Pancreas (tissue), 10 donors: ENCODE measurements around the gene ITGB5. TPM values are rescaled to one million over a fixed set of nuclear protein-coding genes. Genes with fewer than 3 reads are reported as not detected.

Experiments used
- ATAC-seq, 4 donors: fragments of 200-7000 bp; cut with Tn5 transposase; one replicate each; pipeline versions ENCODE4 v1.8.0 to v1.9.1; 2020; ENCODE audit warnings: mild to moderate bottlenecking in 4 of 4, moderate library complexity in 4 of 4
- DNase-seq, 6 donors: peaks; one replicate each; pipeline ENCODE4 v3.0.0-alpha.2; 2020
- FAIRE-seq: peaks from 2 replicates; lab custom pipeline; 2012; peaks lifted over from hg19 to GRCh38; lab: Jason Lieb, UNC
- H3K27ac ChIP-seq, 4 donors: fragments of 200-600 bp; sonication (generic); 1 replicate in 3 of 4; 2 replicates in 1 of 4; pipeline versions ENCODE4 v1.5.0 to v1.8.0; 2020
- H3K27me3 ChIP-seq, 4 donors: fragments of 200-600 bp; one replicate each; pipeline ENCODE4 v1.8.0; 2021
- H3K36me3 ChIP-seq, 3 donors: fragments of 200-600 bp; sonication (generic) in 1 of 3; one replicate each; pipeline versions ENCODE4 v1.5.0 to v1.8.0; 2020 to 2021
- H3K4me1 ChIP-seq, 3 donors: fragments of 200-600 bp; one replicate each; pipeline ENCODE4 v1.8.0; 2021
- H3K4me3 ChIP-seq, 4 donors: fragments of 200-600 bp; sonication (generic) in 2 of 4; one replicate each; pipeline versions ENCODE4 v1.5.0 to v1.8.0; 2020 to 2021
- H3K9me3 ChIP-seq, 4 donors: fragments of 200-600 bp; one replicate each; pipeline ENCODE4 v1.8.0; 2021
- CTCF ChIP-seq, 4 donors: fragments of 200-600 bp; sonication (generic) in 3 of 4; IDR thresholded peaks; one replicate each; pipeline versions ENCODE4 v1.5.0 to v1.8.0; 2021; ENCODE audit warnings: antibody characterized with exemption in 4 of 4
- WGBS, 2 donors: extraction: QIAGEN DNeasy Blood & Tissue Kit; methylation state at CpG; one replicate each; pipeline ENCODE4 v1.1.7; 2013; 5-methylcytosine and 5-hydroxymethylcytosine counted together
- intact Hi-C, 3 donors: fragments of 100-400 bp; cut with DNase I; formaldehyde crosslinking; loops; one replicate each; pipeline versions ENCODE4 v1.11.1 to v1.14.2; 2022
- polyA plus RNA-seq, 2 donors: library from polyadenylated mRNA; stranded (reverse); fragments of 200-250 nt; gene quantifications; one replicate each; pipeline ENCODE4 v1.2.3, GENCODE V29; 2013
- total RNA-seq, 6 donors: library from RNA; stranded (reverse); fragmentation: NEBNext Ultra II Directional in 4 of 6; extraction: Animal tissue kit (Norgen Biotek cat#: 25700) in 4 of 6; gene quantifications; one replicate each; pipeline versions ENCODE4 v1.2.1 to v1.2.4, GENCODE V29; 2021 to 2023
- donor health status: healthy with polysubstance abuse.
- donor health status: DM: no; HTN: no; CAD: no; lungs with moderate emphysema.
- donor health status: DM: no; HTN: no; CAD: no.
- donor health status: control.
- donor health status: control.
- donor health status: Bipolar disorder and iron deficiency.
- donor health status: DM: yes; HTN: yes; CAD: no.
- donor health status: DM: no; HTN: no; CAD: no.
- donor health status: DM: no; HTN: no; CAD: no.
- donor health status: DM: yes; HTN: yes; CAD: no.

The ITGB5 gene
- total and polyA plus RNA-seq, 8 donors, result 9.5 to 69.9 (median 24.5) TPM

GRCh38 chr3:124797426-124797945 lies 89.7 kb downstream of the ITGB5 start:
- ATAC-seq, result no peak
- FAIRE-seq, result no peak
- no peak for TF ChIP-seq CTCF (IDR thresholded peaks at IDR 0.05)
- peaks cover 15 to 19% (median 18%) of the 10 kb centered on the region in 3 donors for H3K4me1 ChIP-seq
- H3K36me3 ChIP-seq, result peaks cover 0 to 11% (median 0%) of the 10 kb centered on the region in 3 donors
- H3K9me3 ChIP-seq, result no peaks in the 10 kb centered on the region
- no peak overlapping the region for H3K27ac ChIP-seq
- DNase-seq, result no peak
- intact Hi-C loops, result no loop called here
- 86 to 98% methylated on average over 4 of the region's 4 CpGs for WGBS, 2 donors
- no peak overlapping the region for H3K4me3 ChIP-seq
- H3K27me3 ChIP-seq, result peaks cover 0 to 5% (median 0%) of the 10 kb centered on the region in 4 donors

GRCh38 chr3:124796477-124796876 lies 90.7 kb downstream of the ITGB5 start:
- WGBS, 2 donors, result 94 to 98% methylated on average over 19 of the region's 19 CpGs
- TF ChIP-seq CTCF (IDR thresholded peaks at IDR 0.05), result no peak
- FAIRE-seq (no peak), ATAC-seq (no peak), DNase-seq (no peak)
- H3K27ac ChIP-seq, result no peak overlapping the region
- intact Hi-C loops, result no loop called here
- H3K36me3 ChIP-seq, result peaks cover 0 to 11% (median 0%) of the 10 kb centered on the region in 3 donors
- peaks cover 15 to 19% (median 18%) of the 10 kb centered on the region in 3 donors for H3K4me1 ChIP-seq
- H3K4me3 ChIP-seq, result no peak overlapping the region
- H3K9me3 ChIP-seq, result no peaks in the 10 kb centered on the region
- H3K27me3 ChIP-seq, result peaks cover 0 to 5% (median 0%) of the 10 kb centered on the region in 4 donors

GRCh38 chr3:124793054-124793739 lies 94.0 kb downstream of the ITGB5 start:
- Histone ChIP-seq H3K27ac (no peak overlapping the region), H3K4me3 (no peak overlapping the region), H3K27me3 (peaks cover 0 to 5% (median 0%) of the 10 kb centered on the region in 4 donors), H3K9me3 (no peaks in the 10 kb centered on the region), H3K4me1 (no peaks in the 10 kb centered on the region), H3K36me3 (peaks cover 0 to 11% (median 0%) of the 10 kb centered on the region in 3 donors)
- FAIRE-seq (no peak), ATAC-seq (peak in 1 of 4 donors; percentile 20), DNase-seq (no peak)
- 85 to 88% methylated on average over 6 of the region's 6 CpGs for WGBS, 2 donors
- no peak for TF ChIP-seq CTCF (IDR thresholded peaks at IDR 0.05)
- intact Hi-C loops, result no loop called here

GRCh38 chr3:124792341-124793040 lies 94.7 kb downstream of the ITGB5 start:
- Histone ChIP-seq H3K4me1 (no peaks in the 10 kb centered on the region), H3K27ac (no peak overlapping the region), H3K9me3 (no peaks in the 10 kb centered on the region), H3K27me3 (peaks cover 0 to 5% (median 0%) of the 10 kb centered on the region in 4 donors), H3K36me3 (peaks cover 0 to 11% (median 0%) of the 10 kb centered on the region in 3 donors), H3K4me3 (no peak overlapping the region)
- WGBS, 2 donors, result 92 to 96% methylated on average over 7 of the region's 7 CpGs
- DNase-seq, result no peak
- intact Hi-C loops, result no loop called here
- no peak for TF ChIP-seq CTCF (IDR thresholded peaks at IDR 0.05)
- ATAC-seq, result no peak
- no peak for FAIRE-seq
